Measurements from ENCODE around the gene HOXD4.

HOXD4 gene

DNA sequence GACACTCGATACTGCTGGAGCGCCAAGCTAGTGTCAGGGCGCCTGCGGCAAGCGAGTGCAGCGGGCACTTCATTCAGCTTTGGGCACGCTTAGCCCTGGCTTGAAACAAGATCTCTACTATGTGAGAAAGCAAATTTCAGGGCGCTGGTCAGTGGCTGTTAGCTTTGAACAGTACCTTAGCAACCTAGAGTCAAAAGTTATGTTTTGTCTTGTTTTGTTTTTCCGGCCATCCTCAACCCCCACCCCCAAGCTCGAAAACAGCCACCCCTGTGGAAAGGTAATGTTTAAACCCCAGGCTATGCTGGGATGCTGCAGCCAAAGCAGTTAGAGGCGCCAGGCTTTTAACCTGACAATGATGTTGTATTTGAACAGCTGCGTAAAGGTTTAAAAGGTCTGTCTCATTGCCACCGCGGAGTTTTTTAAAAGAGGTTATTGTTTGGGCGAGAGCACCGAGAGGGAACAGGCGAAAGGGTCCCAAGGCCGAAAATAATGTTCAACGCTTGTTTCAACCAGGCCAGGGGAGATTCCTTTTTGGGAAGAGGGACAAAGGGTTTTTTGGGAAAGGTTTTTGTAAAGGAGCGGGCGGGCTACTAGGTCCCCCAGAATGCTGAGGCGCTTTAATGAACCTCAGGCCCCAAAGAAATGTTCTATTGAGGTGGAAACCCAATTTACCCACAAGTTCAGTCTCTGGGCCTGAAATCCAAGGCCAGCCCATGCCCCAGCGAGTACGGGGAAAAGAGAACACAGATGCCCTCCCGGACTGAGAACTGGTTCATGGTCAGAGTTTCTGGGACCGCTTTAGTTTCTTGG lies 37.0 kb upstream of the HOXD4 start:
- DNase-seq: peak; percentile 72

DNA sequence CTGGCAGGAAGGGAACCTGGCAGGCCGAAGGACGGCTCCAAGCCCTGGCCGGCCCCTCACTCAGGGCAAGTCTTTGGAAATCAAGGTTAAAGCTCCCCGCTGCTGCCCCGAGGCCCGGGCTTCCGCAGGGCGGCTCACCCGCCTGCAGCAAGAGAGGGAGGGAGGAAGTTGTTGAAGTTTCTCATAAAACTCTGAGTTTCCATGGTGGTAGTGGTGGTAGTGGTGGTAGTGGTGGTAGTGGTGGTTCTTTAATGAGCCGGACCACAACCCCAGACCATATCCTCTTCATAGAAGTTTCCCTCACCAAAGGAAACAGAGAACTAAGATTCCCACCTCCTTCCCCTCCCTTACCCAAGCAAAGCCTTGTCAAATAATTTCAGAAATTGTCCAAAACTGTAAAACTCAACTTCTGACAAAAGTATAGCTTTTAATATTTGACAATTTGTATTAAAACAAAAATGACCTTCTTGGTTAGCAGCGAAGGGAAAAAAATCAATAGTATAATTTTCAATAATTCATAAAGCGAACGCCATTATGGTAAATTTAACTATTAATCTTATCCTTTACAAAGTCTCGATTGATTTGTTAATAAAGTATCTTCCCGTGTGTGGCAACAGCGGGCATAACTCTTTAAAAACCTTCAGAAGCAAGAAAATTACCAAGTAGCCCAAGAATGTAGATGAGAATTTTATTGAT lies 36.3 kb upstream of the HOXD4 start:
- DNase-seq: no peak

DNA sequence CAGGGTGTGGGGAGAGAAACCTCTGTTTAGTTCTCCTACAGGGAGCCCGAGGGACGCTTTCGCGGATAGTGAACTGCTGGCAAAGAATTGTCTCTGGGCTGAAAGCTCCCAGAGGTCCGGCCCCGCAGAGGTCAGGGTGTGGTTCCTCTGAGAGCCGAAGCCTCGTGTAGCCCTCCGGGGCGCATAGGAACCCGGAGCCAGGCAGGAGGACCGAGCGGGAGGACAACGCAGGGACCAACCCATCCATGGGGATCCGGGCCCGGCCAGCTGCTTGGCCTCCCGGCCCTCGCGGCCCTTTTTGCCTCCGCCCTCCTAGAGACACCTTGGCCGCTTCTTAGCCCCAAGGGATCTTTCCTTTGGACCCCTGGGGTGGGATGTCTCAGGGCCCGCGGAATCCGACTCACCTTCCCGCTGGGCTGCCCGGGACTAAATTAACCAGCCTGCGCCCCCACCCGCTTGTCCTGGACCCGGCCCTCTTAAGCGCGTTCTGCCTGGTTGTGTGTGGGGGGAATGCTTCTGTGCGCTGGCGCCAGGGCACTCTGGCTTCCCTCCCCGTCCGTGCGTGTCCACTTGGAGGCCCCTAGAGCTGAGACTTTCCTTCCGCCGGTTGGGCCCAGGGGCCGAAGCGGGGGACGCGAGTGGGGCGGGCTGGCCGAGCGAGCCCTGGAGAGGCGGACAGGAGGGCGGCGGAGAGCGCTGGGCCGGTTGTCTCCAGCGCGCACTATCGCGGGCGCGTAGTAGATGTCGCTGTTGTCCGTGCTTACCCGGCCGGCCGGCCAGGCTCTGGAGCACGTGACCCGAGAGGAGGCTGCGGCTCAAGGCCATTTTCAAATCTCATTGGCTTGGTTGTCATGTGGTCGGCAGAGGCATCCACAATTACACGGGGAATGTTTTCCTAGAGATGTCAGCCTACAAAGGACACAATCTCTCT lies 35.2 kb upstream of the HOXD4 start, which contains the start of gene HOXD10:
HOXD10 (plus strand) TSS at position 896 of the 931 bp plus-strand sequence. CDS start 56 bp downstream, outside the sequence.
- peak; percentile 74 for DNase-seq

DNA sequence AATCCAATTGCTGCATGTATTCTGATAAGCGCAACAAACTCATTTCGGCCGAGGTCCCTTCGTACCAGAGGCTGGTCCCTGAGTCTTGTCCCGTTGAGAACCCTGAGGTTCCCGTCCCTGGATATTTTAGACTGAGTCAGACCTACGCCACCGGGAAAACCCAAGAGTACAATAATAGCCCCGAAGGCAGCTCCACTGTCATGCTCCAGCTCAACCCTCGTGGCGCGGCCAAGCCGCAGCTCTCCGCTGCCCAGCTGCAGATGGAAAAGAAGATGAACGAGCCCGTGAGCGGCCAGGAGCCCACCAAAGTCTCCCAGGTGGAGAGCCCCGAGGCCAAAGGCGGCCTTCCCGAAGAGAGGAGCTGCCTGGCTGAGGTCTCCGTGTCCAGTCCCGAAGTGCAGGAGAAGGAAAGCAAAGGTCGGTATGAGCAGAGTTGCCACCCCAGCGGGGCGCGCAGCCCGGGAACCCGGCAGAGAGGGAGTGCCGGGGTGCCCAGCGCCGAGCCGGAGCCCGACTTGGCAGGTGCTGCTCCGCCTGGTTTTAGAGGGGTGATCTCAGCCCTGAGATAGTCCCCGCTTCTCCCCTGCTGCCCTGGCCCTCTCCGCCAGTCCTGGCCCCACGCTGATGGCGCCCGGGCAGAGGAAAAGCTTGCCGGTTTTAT lies 34.1 kb upstream of the HOXD4 start:
- DNase-seq: no peak

DNA sequence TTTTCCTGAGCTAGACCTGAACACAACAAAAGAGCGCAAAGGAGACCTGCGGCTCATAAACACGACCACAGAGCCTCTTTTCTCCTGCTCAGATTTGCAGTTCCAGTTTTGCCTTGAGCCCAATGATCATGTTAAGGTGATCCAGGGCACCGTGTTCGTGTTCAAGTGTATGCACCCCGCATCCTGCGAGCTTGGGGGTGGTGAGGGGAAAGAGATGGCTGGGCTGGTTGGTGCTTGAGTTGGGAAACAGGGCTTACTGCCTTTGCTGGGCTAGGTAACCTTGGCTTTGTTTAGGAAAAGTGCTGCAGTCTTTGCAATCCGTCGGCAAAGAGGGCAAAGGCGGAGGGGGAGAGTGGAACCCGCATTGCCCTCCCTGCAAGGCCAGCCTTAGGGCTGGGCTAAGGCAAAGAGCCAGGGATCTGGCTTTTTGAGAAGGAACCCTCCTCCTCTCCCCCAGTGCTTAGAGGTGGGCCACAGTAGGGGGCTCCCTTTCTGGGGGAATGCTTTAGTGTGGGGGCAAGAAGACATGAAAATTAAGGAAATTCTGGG lies 33.5 kb upstream of the HOXD4 start:
- peak; percentile 40 for DNase-seq

DNA sequence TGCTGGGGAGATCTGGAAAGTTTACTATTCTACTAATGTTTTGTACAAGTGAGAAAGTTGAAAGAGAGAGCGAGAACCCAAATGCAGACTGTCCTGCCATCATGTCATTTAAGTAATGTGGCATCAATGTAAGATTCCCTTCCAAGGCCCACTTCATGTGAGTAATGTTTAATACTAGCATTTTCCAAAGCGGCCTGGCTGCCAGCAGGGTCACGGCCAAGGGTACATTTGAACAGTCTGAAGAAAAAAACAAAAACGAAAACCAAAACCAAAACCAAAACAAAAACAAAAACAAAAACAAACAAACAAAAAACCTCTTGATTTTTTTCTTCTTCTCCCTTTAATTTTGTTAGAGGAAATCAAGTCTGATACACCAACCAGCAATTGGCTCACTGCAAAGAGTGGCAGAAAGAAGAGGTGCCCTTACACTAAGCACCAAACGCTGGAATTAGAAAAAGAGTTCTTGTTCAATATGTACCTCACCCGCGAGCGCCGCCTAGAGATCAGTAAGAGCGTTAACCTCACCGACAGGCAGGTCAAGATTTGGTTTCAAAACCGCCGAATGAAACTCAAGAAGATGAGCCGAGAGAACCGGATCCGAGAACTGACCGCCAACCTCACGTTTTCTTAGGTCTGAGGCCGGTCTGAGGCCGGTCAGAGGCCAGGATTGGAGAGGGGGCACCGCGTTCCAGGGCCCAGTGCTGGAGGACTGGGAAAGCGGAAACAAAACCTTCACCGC lies 32.6 kb upstream of the HOXD4 start:
- peak; percentile 79 for DNase-seq

DNA sequence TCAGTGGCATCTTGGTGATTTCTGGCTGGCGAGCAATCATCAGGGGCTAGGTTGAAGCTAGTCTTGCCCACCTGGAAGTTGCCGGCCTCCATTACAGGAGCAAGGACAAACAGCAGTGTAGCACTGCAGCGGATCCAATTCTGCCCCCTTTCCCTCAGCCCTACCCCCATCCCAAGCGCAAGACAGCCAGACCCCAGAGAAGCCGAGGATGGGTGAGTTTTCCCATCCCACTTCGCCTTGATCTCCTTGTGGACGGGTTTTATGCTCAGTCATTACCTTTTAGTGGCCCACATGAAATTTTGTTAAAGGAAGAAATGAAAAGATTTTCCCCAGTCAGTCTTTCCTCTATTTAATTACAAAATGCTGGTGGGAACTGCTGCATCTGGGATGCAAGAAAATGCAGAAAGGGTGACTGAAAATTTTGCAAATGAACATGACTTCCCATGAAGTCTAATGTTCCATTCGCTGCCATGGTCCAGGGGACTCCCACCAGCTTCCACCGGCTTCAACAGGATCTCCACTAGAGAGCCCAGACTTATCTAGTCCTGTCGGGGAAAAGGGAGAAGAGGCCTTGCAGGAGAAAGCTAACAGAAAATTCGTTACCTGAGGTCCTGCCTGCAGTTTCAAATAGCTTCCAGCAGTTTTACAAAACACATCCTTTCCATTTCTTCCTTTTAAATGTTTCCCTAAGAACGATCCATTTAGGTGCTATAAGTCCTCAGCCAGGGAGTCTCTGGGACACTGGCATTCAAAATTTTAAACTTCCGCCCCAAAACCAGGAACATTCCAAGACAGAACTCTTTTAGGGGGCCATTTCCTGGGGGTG lies 30.8 kb upstream of the HOXD4 start:
- DNase-seq: peak; percentile 46

DNA sequence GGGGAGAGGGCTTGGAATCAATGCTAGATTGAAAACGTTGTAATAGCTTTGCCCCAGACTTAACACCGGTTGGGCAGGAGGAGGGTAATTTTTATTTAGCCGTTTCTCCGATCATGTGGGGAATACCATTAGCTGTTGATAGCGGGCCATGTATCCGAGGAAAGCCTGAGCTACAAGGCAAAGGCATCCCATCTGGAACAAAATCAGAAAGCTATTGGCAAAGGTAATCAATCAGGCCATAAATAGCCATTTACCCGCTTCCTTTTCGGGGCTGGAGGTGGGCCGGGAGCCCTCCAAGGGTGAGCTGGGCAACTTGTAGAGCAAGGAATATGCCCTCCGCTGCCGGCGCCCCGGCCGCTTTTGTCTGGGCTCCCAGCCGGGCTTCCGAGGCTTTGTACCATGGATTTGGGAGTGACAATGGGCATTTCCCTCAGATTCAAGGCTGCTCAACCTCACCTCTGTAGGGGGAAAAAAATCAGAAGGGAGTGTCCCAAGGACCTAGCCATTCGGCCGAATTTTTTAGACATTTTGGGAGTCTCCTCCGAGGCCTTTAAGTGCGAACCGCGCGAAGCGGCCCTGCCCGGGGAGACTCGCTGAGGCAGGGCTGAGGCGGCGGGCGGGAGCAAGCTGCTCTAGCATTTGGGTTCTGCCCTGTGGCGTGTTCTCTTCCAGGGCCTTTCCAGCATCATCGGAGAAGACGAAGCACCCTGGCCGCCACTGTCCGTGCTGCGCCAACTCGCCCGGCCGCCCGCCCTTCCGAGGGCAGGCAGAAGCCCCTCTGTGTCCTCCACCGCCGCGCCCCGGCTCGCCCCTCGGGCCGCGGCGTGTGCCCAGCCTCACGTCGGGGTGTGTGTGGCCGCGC lies 29.9 kb upstream of the HOXD4 start:
- DNase-seq: peak; percentile 15

DNA sequence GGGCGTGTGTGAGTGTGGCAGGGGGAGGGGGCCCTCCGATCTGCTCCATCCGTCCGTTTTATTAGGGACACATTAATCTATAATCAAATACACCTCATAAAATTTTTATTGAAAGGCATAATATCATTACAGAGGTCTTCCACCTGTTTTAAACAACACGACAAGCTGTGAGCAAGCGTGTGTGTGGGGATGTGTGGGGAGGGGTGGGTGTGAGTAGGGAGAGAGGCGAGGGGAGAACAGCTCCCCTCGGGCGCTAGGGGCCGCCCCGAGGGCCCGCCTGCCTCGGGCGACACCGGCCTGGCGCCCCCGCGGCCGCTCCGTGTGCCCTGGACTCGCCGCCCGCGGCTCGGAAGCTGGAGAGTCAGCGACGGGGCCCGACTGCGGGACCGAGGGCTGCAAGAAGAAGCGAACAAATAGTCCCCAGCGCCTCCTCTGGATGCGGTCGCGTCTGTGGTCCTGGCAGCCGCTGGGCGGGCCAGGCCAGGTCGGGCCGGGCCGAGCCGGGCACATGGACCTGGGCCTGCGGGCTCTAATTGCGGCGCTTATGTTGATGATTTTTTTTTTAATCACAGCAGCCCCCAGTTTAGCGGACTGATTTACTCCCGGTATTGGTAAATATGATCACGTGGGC lies 29.2 kb upstream of the HOXD4 start:
- peak; percentile 49 for DNase-seq

DNA sequence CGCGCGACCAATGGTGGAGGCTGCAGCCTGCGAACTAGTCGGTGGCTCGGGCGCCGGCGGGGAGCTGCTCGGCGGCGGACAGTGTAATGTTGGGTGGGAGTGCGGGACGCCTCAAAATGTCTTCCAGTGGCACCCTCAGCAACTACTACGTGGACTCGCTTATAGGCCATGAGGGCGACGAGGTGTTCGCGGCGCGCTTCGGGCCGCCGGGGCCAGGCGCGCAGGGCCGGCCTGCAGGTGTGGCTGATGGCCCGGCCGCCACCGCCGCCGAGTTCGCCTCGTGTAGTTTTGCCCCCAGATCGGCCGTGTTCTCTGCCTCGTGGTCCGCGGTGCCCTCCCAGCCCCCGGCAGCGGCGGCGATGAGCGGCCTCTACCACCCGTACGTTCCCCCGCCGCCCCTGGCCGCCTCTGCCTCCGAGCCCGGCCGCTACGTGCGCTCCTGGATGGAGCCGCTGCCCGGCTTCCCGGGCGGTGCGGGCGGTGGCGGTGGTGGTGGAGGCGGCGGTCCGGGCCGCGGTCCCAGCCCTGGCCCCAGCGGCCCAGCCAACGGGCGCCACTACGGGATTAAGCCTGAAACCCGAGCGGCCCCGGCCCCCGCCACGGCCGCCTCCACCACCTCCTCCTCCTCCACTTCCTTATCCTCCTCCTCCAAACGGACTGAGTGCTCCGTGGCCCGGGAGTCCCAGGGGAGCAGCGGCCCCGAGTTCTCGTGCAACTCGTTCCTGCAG lies 28.5 kb upstream of the HOXD4 start, which contains the start of gene HOXD9:
HOXD9 (plus strand) TSS at position 37 of the 728 bp plus-strand sequence; CDS start at position 87, 50 bp downstream.
- no peak for DNase-seq

DNA sequence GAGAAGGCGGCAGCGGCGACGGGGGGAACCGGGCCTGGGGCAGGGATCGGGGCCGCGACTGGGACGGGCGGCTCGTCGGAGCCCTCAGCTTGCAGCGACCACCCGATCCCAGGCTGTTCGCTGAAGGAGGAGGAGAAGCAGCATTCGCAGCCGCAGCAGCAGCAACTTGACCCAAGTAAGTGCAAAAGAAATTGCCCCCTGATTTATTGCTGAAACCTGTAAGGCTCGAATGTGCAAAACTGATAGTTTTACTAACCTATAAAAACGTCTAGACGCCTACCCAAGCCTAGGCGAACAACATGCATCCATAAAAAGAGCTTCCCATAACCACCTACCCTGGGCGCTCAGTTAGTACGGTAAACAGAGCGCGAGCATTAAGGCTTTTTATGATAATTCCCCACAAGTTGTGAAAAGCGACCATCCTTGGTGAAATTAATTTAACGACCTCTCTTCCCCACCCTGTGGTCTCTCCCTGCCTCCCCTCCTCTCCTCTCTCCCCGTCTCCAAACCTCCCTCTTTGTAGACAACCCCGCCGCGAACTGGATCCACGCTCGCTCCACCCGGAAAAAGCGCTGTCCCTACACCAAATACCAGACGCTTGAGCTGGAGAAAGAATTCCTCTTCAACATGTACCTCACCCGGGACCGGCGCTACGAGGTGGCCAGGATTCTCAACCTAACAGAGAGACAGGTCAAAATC lies 27.8 kb upstream of the HOXD4 start:
- peak; percentile 46 for DNase-seq

DNA sequence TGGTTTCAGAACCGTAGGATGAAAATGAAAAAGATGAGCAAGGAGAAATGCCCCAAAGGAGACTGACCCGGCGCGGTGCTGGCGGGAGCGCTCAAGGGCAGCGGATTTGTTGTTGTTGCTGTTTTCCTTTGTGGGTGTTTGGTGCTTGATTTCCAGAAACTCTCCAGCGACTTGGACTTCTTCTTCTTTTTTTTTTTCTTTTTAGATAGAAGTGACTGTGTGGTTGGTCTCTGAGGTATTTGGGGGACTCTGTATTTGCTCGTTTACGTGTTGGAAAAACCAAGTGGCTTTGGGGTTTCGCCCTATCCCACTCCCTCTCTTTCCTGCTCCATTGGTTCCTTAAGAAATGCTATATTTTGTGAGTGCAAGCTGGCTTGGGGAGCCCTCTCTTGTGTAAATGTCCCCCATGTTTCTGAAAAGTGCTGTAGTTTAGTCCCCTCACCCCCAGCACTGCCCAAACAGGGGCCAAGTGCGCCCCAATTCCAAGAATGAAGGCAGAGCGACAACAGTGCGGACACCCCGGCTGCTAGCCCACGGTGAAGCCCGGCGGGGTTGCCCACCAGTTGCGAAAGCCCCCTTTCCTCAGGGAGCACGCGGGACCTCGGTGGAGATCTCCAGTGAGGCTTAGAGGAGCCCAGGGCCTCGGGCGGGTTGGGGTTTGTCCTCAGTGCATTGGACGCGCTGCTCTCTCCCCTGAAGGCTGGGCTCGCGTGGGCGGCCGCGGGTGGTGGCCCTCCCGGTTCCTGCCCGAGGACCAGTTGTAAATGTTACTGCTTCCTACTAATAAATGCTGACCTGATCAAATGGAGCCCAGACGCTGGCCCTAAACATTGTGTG lies 27.0 kb upstream of the HOXD4 start:
- DNase-seq: no peak

DNA sequence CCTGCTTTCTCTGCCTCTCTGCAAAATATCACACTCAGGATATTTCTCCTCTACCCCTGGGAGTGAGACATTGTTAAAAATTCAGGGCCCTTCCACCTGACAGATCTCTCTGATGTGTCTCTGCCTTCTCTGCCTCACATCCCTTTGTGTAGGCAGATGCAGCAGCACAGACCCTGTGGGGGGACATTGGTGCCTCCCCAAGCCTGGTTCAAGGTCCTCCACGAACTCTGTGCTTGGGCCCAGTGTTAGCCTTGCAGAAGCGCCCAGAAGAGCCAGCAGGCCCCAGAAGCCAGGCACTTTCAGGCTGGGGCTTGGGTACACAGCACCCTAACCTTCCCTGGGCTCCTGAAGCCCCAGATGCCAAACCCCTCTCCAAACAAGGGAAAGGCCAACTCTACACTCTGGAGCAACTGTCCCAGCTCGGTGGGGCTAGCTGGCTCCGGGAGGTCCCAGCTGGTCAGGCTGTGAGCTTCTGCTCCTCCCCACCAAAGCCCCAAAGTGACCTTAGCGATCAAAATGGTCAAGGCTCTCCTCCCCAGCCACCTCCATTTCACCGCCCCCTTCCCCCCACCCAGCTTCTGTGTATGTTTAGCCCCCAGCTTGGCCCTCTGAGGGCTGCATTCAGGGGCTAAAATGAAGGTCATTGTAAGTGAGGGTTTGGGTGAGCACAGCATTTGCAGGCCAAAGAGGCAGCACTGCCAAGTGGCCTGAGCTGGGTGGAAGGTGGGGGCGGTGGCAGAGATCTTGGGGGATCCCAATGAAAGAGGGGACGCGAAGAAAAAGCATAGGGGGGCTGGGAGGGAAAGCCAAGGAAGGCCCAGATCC lies 26.2 kb upstream of the HOXD4 start:
- no peak for DNase-seq

DNA sequence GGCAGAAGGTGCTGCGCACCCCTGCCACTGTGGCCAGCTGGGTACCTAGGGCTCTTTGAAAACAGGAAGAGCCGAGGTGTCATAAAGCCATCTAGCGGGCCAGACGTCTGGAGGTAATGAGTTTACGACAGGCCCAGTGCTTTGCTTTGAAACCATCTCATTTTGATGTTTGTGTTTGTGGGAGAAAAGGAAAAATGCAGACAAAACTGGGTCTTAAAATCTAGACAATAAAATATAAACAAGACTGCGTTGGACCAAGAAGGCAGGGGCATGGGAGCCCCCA lies 25.6 kb upstream of the HOXD4 start:
- DNase-seq: no peak

DNA sequence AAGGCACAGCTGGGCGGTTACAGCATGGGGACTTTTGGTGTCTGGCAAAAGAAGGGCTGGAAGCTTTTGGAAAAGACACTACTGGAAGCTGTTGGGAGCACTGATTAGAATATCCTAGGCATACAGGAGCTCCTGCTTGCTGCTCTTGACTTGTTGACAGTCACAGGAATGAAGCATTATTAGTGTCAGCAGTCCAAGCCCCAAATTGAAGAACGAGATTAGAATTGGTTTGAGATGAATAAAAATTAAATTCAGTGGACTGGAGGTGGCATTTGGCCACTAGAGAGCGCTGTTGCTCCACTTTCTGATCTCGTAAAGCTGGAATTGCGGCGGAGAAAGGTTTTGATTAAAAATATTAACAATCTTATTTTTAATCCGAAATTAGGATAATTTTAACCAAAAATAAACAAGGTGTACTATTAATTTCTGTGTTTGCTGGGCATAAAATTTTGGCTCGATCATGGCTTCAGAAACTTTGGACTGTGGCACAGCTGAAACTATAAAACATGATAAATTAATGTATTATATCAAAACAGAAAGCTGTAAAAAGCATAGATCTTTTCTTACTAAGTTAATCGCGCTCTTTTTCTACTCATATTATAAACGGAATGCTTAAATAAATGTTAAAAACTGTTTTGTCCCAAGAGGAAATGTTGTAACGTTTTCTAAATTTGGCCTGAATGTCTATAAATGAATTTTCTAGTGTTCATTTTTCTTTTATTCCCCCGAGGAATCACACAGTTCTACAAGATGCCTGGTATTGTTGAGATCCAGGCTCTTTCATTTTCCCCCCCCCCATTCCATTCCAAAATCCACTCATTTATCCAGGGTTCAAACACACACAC lies 24.2 kb upstream of the HOXD4 start:
- DNase-seq: peak; percentile 74
